Activated CD4-positive, alpha-beta T cell treated with anti-CD3 and anti-CD28 coated beads, Interleukin-10, Interleukin-2, amounts not matched to agents 100 ng/mL and 50 ng/mL, durations not matched to agents 16 hours and 8 hours (primary cell): ENCODE measurements around the gene CRIP3.

Source experiments
- DNase-seq: peaks from one replicate; pipeline ENCODE4 v3.0.0-alpha.2; 2020

Gene CRIP3

DNA sequence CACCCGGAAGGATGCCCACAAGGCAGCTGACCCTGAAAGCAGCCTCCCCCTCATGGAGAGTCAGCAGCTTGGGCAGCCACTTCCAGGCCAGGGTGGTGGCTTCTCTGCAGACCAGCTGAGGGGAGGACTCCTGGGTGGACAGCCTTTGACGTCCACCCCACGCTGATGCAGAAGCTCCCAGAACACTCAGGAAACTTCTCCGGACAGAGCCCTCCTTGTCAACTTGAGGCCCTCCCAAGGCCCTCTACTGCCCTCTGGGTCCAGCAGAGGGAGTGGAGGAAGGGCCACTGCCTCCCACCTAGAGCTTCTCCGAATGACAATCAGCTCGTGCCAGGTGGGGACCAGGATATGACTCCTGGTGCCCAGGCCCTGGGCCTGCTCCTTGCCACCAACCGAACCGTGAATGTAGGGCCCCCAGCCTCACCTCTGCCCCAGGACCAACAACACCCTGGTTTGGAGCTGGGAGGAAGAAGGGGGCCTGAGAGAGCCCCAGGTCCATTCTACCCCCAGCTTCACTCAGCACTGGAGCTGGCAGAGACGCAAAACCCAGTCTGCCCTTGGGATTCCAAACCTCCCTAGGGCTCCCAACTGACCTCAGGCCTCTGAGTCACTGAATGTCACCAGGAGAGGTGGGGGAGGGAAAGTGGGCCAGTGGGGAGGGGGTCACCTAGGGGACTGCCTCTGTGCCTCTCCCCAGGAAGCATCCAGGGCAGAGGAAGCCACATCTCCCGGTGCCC lies 21.5 kb downstream of the CRIP3 start:
- no peak for DNase-seq

DNA sequence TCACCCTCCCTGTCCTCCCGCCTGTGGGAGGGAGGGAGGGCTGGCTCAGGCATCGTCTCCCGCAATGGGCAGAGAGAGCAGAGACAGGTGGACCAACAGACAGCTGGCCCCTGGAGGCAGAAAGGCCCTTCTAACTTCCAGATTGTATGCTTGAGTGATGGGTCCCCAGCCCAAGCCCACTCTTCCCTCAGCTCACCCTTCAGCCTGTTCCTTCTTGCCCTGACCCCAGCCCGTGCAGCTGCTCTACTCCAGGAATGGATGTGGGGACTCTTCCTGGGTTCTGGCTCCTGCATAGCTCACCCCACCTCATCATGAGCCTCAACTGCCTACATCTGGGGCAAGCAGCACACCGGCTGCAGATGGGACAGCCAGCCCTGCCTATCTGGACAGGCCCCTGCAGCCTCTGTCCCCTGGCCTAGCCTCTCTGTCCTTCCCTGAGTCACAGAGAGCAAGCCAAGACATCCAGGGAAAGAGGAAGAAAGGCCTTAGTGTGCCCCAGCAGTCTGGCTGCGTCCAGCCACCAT lies 22.1 kb downstream of the CRIP3 start:
- DNase-seq = no peak

- no peak for DNase-seq
Measured at GRCh38 chr6:43285832-43286231, 22.8 kb downstream of the CRIP3 start.

DNA sequence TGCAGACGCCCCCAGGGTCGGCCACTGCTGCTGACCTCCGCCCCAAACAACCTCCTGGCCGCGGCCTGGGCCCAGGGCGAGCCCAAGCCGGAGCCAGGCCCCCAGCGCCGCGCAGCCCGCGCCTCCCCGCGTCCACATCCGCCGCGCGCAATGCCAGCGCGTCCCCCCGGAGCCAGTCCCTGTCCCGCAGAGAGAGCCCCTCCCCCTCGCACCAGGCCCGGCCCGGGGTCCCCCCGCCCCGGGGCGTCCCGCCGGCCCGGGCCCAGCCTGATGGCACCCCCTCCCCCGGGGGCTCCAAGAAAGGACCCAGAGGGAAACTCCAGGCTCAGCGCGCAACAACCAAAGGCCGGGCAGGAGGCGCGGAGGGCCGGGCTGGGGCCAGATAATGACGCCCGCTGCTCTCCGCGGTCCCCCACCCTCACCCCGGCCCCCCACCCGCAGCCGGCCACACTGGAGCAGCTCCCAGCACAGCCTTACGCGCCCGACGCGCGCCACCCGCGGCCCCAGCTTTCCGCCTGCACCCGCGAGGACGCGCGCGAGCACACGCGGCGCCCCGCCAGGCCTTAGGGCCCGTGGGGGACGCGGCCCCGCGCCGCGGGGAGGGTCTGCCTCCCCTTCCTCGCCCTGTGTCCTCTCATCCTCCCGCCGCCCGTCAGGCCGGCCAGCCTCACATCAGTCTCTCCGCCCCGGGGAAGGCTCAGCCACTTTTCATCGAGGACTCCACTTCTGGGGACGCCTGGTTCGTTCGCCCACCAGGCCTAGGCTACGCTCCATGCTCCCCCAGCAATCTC lies 23.4 kb downstream of the CRIP3 start:
- no peak for DNase-seq

DNA sequence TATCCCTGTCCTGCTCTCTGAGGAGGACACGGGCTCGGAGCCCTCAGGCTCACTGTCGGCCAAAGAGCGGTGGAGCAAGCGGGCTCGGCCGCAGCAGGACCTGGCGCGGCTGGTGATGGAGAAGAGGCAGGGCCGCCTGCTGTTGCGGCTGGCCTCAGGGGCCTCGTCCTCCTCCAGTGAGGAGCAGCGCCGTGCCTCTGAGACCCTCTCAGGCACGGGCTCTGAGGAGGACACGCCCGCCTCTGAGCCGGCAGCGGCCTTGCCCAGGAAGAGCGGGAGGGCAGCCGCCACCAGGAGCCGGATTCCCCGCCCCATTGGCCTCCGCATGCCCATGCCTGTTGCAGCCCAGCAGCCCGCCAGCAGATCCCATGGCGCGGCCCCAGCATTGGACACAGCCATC lies 24.7 kb downstream of the CRIP3 start:
- DNase-seq = no peak

GRCh38 chr6:43283514-43283901 lies 25.1 kb downstream of the CRIP3 start:
- no peak for DNase-seq

DNA sequence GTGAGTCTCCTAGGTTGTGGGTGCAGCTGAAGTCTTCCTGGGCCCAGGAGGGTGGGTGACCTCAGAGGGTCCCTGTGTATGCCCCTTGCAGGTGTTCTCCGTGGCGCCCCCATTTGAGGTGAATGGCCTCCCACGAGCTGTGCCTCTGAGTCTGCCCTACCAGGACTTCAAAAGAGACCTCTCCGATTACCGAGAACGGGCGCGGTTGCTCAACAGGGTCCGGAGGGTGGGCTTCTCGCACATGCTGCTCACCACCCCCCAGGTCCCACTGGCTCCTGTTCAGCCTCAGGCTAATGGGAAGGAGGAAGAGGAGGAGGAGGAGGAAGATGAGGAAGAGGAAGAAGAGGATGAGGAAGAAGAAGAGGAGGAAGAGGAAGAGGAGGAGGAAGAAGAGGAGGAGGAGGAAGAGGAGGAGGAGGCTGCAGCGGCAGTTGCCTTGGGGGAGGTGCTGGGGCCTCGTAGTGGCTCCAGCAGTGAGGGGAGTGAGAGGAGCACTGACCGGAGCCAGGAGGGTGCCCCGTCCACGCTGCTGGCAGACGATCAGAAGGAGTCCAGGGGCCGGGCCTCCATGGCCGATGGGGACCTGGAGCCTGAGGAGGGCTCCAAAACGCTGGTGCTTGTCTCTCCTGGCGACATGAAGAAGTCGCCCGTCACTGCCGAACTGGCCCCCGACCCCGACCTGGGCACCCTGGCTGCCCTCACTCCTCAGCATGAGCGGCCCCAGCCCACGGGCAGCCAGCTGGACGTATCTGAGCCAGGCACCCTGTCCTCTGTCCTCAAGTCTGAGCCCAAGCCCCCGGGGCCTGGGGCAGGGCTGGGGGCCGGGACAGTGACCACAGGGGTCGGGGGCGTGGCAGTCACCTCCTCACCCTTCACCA lies 25.8 kb downstream of the CRIP3 start:
- DNase-seq = no peak

GRCh38 chr6:43282060-43282459 lies 26.6 kb downstream of the CRIP3 start:
- no peak for DNase-seq

DNA sequence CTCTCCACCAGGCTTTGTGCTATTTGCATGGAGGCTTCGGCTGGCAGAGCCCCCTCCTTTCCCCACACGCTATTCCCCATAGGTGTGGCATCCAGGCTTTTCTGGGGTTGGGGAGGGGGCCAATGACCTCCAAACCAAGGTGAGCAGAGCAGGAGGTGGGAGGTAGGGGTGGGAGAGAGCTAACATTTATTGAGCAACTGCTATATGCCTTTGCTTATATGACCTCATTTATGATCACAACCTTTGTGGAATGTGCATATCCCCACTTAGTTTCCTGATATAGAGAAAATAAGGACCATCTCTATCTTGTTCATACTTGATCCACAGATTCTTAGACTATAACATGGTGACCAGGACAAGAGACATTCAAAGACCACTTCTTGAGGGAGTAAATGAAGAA lies 28.4 kb downstream of the CRIP3 start:
- no peak for DNase-seq

- no peak for DNase-seq
Measured at GRCh38 chr6:43278524-43279078, 30.0 kb downstream of the CRIP3 start.

DNA sequence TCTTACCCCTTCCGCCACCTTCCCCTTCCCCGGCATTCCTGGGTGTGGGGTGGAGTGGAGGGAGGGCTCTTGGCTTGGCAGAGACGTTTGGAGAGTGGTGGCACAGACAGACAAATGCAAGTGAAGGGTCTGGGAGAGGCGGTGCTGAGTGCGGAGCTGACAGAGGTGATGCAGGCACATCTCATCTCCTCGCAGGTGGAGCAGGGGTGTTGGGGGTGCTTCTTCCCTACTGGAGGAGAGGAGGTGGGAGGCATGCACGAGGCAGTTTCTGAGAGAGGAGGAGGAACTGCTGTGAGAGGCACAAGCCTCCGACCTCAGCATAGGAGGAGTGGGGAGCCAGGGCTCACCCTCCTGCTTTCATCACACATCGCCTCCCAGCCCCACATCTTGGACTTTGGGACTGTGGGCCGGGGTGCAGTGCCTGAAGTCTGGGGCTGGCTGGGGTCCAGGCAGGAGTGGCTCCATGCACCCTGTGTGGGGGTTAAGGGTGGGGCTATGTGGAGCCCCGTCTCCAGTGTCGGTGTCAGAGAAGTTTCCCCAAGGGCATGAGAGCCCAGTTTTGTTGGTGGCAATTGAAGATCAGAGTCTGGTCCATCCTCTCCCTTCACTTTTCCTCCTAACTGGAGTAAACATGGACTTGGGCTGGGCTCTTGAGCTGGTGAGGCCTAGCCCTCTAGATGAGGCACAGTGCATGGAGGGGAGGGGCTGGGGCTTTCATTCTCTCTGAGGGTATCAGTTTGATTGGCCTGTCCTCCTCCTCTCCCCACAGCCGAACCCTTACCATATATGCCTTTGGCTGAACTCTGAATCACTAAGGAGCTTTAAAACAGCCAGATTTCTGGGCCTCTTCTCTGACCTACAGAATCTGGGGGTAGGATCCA lies 30.7 kb downstream of the CRIP3 start:
- no peak for DNase-seq

GRCh38 chr6:43277306-43277642 lies 31.4 kb downstream of the CRIP3 start:
- no peak for DNase-seq

- DNase-seq = no peak
Measured at GRCh38 chr6:43276577-43277305, 31.9 kb downstream of the CRIP3 start.

GRCh38 chr6:43275801-43276576 lies 32.6 kb downstream of the CRIP3 start:
- no peak for DNase-seq

- DNase-seq = no peak
Measured at GRCh38 chr6:43274916-43275597, 33.6 kb downstream of the CRIP3 start.

DNA sequence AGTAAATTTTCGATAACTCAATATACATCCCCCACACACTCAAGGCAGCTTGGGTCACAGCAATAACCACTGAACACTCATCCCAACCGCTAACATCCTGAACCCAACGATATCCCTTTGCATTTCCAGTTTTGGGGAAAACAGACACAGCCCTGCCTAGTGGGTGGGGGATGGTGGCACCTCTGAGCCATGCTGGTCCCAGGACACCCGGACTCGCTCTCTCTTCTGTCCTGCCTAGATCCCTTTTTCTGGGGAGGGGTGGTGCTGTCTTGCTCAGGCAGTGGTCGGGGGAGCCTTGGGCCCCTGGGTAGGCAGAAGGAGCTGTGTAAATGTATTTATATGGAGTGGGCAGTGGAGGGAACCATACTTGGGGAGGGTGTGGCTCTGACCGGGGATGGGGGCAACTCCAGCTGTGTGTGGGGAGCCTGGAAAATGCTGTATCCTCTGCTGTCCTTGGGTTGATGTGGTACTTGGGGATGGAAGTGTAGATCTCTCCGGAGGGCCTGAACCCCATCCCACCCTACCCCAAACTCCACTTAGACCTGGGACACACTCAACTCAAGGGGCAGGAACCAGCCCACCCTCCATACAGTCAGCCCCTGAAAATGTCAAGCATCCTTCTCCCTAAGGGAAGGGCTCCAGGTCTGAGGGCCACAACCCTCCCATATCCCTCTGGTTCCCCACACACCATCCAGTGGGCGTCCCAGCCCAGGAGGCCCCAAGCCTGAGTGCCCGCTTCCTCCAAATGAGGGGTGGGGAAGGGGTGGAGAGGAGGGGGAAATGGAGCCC lies 34.3 kb downstream of the CRIP3 start:
- DNase-seq = no peak

DNA sequence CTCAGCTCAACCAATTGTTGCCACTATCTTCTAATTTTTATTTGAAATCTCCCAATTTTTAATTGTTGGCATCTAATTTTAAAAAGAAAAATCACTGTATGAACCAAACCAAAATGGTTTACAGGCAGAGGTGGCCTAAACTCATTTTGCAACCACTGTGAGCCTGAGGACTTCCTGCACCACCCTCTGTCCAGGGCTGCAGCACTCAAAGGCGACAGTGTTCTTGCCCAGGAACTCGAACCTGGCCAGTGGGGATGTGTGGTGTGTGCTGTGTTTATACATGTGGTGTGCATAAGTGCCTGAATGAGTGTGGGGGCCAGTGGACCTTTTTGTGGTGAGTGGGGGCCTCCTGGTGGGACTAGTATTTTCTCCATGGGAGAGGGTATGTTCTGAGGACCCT lies 34.9 kb downstream of the CRIP3 start:
- no peak for DNase-seq

DNA sequence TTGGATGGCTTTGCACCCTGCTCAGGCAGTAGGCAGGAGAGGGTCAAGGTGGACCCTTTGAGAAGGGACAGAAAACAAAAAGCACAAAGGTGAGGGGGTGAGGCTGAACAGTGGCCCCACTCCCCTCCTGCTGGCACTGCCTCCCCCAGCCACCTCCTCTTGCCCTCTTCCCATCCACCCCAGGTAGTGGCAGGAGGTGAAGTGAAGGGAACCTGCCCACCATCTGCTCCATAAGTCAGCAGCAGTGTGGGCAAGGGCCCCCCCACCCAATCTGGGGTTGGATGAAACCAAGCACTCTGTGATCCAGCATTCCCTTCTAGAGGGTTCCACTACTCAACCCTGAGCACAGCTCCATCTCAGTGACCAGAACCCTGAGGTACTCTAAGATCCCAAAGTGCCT lies 36.7 kb downstream of the CRIP3 start:
- DNase-seq = no peak
